Stimulated activated CD8-positive, alpha-beta memory T cell treated with anti-CD3 and anti-CD28 coated beads, Interleukin-4, amount 100 ng/mL, for 1 hour (primary cell): ENCODE results near the gene HMGN2.
A peak's percentile ranks its signal among the peaks of the same experiment; 100 is the strongest.
"Not testable (repeated sequence)": the region's sequence is repeated elsewhere in the genome, so short reads cannot be mapped to it uniquely, and the experiment has no call there.

Experiments used
- DNase-seq, 2 donors: peaks; one replicate each; pipeline ENCODE4 v3.0.0-alpha.2; 2020; ENCODE audit warnings: low read depth in 2 of 2, low spot score in 1 of 2

Gene HMGN2

DNA sequence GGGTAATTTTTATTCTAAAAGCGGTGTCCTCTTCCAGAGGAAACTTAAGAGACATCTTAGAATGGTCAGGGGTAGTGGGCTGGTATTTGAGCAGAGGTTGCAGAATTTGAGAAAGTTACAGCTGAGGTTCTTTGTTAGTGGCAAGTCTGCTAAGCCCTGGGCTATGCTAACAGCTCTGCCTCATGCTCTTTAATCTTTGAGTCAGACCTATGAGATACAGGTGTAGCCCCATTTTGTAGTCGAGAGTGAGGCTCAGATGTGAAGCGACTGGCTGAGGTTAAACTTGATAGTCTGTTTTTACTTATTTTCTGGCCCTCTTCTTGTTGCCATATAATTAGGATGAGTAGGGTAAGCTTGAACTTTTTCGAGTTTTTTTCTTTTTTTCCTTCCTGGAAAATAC lies 4.7 kb downstream of the HMGN2 start:
- DNase-seq, result no peak

DNA sequence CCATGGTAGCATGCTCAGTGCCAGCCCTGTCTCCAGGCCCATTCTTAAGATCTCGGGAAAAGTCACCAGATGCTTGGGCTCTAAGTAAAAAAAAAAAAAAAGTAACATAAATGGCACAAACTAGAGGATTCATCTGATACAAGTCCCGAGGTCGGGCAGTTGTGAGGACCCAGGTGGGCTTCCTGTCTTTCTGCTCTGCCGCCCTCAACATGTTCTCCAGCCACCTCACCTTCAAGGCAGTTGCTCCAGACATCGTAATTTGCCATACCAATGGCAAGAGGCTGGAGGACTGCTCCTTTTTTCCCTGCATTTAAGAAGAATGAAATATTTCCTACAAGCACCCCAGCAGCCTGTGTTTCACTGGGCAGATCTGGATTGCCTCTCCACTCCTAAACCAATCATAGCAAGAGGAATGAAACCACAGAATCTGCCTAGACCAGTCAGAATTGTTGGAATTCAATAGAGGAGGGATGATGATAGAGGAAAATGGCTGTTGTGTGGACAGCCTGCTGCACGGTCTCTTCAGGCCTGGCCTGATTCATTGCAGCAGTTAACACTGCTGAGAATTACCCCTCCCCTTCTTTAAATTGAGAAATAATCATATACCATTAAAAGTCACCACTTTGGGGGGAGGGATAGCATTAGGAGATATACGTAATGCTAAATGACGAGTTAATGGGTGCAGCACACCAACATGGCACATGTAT lies 5.4 kb downstream of the HMGN2 start:
- no peak for DNase-seq

DNA sequence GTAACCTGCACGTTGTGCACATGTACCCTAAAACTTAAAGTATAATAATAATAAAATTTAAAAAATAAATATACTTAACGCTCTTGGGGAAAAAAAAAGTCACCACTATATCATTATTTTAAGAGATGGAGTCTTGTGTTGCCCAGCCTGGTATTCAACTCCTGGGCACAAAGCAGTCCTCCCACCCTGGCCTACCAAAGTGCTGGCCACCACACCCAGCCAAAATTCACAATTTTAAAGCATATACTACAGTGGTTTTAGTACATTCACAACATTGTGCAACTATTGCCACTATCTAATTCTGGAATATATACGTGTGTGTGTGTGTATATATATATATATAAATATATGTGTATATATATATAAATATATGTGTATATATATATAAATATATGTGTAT lies 5.9 kb downstream of the HMGN2 start:
- no peak for DNase-seq

DNA sequence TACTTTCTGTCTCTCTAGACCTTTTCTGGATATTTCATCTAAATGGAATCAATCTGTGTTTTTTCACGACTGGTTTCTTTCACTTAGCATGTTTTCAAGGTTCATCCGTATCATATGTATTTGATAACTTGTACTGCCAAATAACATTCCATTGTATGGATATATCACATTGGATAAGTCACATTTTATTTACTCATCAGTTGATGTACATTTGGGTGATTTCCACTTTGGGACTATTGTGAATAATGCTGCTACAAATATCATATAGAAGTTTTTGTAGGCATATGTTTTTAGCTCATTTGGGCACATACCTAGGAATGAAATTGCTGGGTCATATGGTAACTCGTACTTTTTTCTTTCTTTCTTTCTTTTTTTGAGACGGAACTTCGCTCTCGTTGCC lies 6.7 kb downstream of the HMGN2 start:
- no peak for DNase-seq

DNA sequence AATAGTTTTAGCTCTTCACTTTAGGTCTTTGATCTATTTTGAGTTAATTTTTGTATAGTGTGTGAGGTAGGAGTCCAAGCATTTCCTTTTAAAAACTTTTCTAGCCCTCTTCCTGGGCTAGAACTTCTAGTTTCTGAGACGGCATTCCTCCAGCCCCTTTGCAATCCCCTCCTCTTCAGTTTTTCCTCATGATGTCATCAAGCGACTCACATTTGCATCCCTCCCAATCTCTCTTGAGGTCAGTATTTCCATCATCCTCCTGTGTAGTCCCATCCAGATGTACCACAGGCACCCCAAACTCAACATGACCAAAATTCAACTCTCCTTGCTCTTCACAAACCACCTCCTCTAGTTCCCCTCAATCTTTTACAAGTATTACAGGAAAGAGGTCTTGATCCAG lies 10.7 kb downstream of the HMGN2 start:
- DNase-seq, result no peak

DNA sequence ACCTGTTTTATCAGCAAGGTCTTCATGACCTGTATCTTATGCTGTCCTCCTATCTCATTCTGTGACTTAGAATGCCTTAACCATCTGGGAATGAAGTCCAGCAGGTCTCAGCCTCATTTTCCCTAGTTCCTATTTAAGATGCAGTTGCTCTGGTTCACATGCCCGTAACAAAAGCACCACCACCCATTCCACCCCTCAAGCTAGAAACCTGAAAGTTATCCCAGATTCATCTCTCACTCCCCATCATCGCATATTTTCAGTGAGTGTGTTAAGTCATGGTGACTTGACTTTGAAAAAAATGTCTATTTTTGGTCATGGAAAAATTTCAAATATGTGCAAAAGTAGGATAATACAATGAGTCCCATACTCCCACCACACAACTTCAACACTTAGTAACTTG lies 11.7 kb downstream of the HMGN2 start:
- DNase-seq, result no peak

DNA sequence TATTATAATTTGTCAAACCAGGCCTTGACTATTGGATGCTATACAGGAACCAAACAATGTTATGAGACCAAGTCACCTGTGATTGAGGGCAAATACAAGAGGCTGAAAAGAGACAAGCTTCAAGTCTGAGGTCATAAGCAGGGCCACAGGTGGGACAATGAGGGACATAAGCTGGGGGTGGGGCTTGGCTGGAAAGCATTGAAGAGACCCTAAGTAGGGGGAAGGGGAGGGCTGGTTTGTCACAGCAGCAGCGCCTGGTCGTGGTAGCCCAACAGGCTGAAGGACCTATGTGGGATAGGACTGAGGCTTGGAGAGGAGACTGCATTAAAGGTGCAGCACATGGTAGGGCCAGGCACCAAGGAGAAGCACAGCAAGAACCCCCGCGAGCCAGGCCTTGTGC lies 17.9 kb downstream of the HMGN2 start:
- no peak for DNase-seq

DNA sequence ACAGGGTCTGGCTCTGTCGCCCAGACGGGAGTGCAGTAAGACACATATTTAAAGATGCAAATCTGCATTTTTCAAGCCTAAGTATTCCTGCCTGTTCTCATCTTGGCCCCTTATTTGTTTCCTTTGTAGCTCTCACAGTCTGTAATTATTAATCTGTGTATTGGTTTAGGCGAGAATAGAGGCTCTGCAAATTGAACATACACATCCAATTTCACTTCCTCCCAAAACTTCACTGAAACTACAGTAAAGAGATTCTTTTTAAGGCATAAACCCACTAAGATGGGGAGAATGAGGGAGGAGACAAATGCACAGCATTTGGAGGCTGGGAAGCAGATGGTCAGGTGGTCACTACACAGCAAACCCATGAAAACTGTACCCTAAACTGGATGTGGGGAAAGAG lies 21.0 kb downstream of the HMGN2 start:
- DNase-seq, result no peak

DNA sequence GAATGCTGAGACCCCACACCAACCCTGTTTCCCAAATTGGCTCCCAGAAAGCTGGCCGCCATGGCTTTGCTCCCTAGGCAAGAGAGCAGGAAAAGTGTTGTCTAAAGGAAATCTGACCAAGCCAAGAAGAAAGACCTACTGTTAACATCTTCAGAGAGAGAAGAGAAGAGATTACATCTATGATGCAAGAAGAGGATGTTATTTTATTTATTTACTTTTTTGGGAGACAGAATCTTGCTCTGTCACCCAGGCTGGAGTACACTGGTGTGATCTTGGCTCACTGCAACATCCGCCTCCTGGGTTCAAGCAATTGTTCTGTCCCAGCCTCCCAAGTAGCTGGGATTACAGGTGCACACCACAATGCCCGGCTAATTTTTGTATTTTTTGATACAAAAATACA lies 21.7 kb downstream of the HMGN2 start:
- no peak for DNase-seq

DNA sequence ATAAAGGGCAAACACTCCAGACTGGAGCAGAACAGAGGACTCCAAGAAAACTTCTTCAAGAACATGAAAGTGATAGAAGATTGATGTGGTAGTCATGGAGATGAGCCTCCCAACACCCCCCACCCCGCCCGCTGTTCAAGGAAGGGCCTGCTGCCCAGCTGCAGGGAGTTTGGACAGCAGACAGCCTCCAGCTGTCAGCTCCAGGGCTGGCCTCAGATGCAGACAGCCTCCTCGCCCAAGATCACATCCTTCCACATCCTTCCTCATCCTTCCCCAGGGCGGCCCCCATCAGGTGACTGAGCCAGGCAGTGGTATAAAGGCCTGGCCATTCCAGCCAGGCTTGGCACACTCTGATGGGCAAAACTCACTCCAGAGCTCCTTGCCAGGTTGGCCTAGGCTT lies 24.6 kb downstream of the HMGN2 start:
- no peak for DNase-seq

DNA sequence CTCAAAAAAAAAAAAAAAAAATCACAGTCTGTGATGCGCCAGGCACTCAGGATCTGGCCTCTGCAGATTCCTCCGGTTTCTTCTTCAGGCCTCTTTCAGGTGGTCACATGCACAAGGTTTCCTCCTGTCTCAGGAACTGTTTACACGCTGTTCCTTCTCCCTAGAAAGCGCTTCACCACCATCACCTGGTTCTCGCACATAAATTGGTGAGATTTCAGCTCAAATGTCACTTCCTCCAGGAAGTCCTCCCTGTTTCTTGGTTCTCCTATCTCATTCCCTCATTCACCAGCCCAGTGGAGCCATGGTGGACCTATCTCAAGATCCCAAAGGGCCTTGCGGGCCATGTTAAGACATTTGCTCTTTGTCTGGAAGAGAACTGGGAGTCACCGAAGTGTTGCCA lies 26.7 kb downstream of the HMGN2 start:
- no peak for DNase-seq

DNA sequence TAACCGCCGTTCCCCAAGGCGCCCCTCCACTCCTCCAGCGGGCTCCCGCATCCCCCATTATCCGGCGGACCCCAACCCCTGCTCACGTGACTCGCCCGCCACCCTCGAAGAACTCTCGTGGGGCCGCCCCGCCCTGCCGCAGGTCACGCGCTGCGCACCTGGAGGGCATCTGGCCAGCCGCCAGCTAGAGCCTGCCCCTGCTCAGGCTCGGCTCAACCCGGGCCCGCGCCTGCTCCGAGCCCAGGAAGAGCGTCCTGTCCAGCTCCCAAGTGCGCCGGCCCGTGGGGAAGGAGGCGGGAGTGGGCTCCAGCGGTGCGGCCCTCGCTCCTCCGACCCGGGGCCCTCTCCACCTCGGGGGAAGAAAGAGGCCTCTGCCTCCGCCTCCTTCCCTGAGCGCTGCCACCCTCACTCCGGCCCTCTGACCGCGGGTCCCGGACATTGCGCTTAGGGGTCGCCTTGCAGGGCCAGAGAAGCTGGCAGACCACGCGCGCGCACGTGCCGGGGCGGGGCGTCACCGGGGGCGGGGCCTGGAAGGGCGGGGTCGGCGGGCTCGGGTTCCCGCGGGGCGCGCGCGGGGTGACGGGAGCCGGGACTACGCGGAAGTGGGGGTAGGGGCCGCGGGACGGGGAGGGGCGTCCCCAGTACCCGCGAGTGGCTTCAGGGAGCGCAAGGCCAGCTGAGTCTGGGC lies 28.4 kb downstream of the HMGN2 start:
- peak; percentile 82 to 86 for DNase-seq

DNA sequence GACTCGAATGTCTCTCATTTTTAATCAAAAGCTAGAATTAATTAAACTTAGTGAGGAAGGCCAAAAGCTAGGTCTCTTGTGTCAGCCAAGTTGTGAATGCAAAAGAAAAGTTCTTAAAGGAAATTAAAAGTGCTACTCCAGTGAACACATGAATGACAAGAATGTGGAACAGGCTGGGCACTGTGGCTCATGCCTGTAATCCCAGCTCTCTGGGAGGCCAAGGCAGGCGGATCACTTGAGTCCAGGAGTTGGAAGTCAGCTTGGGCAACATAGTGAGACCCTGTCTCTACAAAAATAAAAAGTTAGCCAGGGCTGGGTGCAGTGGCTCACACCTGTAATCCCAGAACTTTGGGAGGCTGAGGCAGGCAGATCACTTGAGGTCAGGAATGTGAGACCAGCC lies 38.5 kb downstream of the HMGN2 start:
- not testable (repeated sequence) for DNase-seq

DNA sequence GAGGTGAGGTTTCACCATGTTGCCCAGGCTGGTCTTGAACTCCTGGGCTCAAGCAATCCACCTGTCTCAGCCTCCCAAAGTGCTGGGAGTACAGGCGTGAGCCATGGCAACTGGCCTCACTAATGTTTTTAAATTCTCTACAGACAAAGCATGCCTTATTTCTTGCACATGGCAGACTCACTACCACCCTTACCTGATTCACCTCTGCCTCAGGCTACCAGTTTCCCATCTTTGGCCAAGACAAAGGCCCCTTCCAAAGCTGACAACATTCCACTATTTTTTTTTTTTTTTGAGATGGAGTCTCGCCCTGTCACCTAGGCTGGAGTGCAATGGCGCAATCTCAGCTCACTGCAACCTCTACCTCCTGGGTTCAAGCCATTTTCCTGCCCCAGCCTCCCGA lies 43.6 kb downstream of the HMGN2 start:
- not testable (repeated sequence) for DNase-seq

DNA sequence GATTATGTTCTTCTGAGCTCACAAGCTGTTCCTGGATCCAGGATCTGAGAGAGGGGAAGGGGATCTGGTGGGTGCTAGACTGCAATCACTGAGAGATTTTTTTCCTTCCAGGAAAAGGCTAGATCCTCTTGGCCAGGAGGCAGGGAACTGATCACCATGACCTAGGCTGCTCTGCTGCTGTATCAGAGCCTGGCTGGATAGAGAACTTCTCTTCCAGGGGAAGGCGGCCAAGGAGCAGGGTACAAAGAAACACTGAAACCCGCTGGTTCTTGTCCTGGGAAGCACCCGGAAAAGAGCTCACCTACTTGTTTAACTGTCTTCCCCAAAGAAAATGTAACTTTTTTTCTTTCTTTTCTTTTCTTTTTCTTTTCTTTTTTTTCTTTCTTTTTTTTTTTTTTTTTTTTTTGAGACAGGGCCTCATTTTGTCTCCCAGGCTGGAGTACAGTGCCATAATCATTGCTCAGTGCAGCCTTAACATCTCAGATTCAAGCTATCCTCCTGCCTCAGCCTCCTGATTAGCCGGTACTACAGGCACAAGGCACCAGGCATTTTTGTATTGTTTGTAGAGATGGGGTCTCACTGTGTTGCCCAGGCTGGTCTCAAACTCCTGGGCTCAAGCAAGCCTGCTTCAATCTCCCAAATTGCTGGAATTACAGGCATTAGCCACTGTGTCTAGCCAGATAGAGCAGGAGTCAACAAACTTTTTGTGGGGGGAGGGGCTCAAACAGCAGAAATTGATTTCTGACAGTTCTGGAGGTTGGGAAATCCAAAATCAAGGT lies 44.9 kb downstream of the HMGN2 start:
- no peak for DNase-seq

DNA sequence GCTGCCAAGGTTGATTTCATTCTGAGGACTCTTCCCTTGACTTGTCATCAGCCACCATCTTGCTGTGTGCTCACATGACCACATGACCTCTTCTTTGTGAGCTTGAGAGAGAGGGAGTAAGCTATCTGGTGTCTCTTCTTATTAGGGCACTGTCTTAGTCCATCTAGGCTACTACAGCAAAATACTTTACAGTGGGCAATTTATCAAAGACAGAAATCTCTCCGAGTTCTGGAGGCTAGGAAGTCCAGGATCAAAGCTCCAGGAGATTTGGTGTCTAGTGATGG lies 45.5 kb downstream of the HMGN2 start:
- DNase-seq, result no peak

DNA sequence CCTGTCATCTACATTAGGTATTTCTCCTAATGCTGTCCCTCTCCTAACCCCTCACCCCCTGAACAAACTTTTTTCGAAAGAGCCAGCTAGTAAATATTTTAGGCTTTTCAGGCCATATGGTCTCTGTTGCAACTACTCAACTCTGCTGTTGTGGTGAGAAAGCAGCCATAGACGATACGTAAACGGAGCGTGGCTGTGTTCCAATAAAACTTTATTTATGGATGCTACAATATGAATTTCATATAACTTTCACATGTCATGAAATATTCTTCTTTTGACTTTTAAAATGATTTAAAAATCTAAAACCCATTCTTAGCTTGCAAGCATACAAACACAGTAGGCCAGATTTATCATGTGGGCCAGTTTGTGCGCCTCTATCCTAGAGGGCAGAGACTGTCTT lies 46.1 kb downstream of the HMGN2 start:
- no peak for DNase-seq

DNA sequence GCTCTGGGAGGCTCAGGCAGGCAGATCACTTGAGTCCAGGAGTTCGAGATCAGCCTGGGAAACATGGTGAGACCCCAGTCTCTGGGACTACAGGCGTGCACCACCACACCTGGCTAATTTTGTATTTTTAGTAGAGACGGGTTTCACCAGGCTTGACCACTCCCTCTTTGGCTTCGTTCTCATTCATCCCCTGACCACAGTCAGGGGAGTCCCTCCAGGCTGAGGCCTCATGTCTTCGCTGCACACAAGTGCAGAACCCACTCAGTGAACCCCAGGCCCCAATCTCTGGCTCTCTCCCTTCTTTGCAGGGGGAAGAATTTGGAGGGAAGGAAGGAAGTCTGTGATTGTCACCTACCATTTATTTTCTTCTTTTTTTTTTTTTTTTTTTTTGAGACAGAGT lies 48.1 kb downstream of the HMGN2 start:
- no peak for DNase-seq

DNA sequence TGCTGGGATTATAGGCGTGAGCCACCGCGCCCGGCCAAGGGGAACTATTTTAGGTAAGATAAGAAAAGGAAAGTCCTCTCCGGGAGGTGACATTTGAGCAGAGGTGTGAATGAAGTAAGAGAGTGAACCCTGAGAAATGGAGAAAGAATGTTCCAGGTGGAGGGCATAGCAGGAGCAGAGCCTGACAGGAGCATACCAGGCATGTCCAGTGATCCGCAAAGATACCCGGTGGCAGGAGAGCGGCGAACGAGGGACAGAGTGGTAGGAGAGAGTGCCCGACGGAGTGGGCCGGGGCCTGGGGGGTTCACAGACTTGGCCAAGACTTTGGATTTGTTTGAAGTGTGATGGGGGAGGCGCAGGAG lies 49.4 kb downstream of the HMGN2 start:
- no peak for DNase-seq

DNA sequence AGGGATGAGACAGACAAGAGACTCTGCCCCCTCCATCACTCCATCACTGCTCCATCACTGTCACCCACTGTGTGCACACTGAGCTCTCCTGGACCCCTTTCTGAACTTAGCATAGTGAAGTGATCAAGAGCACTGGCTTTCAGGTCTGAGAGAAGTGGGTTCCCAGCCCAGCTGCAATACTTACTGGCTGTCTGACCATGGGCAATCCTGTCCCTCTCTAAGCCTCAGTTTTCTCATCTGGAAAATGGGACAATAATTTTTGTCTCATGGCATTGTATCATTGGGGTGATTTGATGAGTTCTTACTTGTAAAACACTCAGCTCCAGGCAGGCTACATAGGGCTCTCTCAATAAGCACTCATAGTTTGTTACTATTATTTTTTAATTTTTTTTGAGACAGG lies 49.8 kb downstream of the HMGN2 start:
- no peak for DNase-seq

DNA sequence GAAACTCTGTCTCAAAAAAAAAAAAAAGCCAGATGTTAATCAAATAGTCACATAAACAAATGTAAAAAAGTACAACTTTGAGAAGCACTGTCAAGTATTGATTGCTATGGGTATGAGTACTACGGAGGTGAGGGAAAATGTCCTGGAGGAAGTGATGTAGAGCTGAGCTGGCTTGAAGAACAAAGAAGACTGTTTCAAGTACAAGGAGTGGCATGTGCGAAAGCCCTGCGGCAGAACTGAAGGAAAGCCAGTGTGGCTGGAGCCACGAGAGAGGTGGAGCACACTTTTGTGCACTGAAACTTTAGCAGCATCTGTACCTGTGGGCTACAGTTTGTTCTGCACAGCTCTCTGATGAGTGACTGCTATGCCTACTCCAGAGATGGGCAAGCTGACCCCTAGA lies 51.9 kb downstream of the HMGN2 start:
- DNase-seq, result no peak
